ENCODE data around the gene SLC1A1. TPM values are rescaled to one million over a fixed set of nuclear protein-coding genes. Genes with fewer than 3 reads are reported as not detected.
"Not testable (repeated sequence)": the region's sequence is repeated elsewhere in the genome, so short reads cannot be mapped to it uniquely, and the experiment has no call there.

The SLC1A1 gene
- total and polyA plus RNA-seq, 4 donors: 0.33 to 86.0 (median 33.2) TPM

DNA sequence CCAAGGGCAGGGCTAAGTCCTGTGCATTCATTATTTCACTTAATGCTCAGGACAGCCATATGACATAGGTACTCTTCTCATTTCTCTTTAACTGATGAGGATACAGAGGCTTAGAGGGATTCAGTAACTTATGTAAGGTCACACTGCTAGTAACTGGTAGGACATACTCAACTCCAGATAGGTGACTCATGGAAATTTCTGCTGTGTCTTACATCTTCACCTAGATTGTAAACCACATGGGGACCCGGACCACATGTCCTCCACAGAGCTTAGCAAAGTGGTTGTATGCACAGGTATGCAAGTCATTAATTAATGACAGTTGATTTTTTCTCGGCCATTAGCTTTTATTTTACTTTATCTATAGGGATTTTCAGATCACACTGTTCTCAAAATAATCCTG, 29.3 kb downstream of the SLC1A1 start:
- 98% methylated on average over 2 of the region's 2 CpGs for WGBS
- H3K27ac ChIP-seq (ENCODE audit: low read depth in 1 of 2, low read length in 2 of 2): no peak overlapping the region
- DNase-seq (ENCODE audit: low spot score): no peak
- no peaks in the 10 kb centered on the region for H3K9me3 ChIP-seq (ENCODE audit: control insufficient read depth in 4 of 4, low read length in 3 of 4)
- TF ChIP-seq YY1 (IDR thresholded peaks at IDR 0.05) (no peak), JUND (IDR thresholded peaks at IDR 0.05) (no peak), ATF3 (IDR thresholded peaks at IDR 0.05) (no peak), SP1 (IDR thresholded peaks at IDR 0.05) (no peak), MAX (IDR thresholded peaks at IDR 0.05) (no peak), NR2F2 (IDR thresholded peaks at IDR 0.05) (no peak)
- H3K36me3 ChIP-seq (ENCODE audit: control insufficient read depth in 4 of 4, insufficient read depth in 3 of 4, low read depth in 1 of 4, low read length in 3 of 4): peaks cover 0 to 4% (median 2%) of the 10 kb centered on the region in 4 donors
- H3K4me3 ChIP-seq (ENCODE audit: low read depth in 1 of 3, low read length in 3 of 3): no peak overlapping the region
- no peaks in the 10 kb centered on the region for H3K27me3 ChIP-seq (ENCODE audit: control insufficient read depth in 4 of 4, insufficient read depth in 4 of 4, low read length in 3 of 4)
- peaks cover 0 to 1% (median 0%) of the 10 kb centered on the region in 4 donors for H3K4me1 ChIP-seq (ENCODE audit: control insufficient read depth in 4 of 4, insufficient read depth in 4 of 4, low read length in 3 of 4)
- H3K9ac ChIP-seq (ENCODE audit: low read depth in 1 of 2, low read length in 2 of 2): no peak overlapping the region

GRCh38 chr9:4520055-4520454, 29.8 kb downstream of the SLC1A1 start:
- TF ChIP-seq TAF1 (conservative IDR thresholded peaks at IDR 0.05): no peak
- no peak for TF ChIP-seq SP1 (IDR thresholded peaks at IDR 0.05)
- TF ChIP-seq FOXA2 (IDR thresholded peaks at IDR 0.05): no peak
- TF ChIP-seq ATF3 (IDR thresholded peaks at IDR 0.05): no peak
- TF ChIP-seq NR2F2 (IDR thresholded peaks at IDR 0.05): no peak
- TF ChIP-seq HNF4A (conservative IDR thresholded peaks at IDR 0.05): no peak
- TF ChIP-seq, protein P1, sequence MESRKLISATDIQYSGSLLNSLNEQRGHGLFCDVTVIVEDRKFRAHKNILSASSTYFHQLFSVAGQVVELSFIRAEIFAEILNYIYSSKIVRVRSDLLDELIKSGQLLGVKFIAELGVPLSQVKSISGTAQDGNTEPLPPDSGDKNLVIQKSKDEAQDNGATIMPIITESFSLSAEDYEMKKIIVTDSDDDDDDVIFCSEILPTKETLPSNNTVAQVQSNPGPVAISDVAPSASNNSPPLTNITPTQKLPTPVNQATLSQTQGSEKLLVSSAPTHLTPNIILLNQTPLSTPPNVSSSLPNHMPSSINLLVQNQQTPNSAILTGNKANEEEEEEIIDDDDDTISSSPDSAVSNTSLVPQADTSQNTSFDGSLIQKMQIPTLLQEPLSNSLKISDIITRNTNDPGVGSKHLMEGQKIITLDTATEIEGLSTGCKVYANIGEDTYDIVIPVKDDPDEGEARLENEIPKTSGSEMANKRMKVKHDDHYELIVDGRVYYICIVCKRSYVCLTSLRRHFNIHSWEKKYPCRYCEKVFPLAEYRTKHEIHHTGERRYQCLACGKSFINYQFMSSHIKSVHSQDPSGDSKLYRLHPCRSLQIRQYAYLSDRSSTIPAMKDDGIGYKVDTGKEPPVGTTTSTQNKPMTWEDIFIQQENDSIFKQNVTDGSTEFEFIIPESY (IDR thresholded peaks at IDR 0.05): no peak
- no peak for TF ChIP-seq HNF4G (IDR thresholded peaks at IDR 0.05)
- TF ChIP-seq MAX (IDR thresholded peaks at IDR 0.05): no peak
- no peak for TF ChIP-seq GABPA (IDR thresholded peaks at IDR 0.05 in 1 of 2, conservative IDR thresholded peaks at IDR 0.05 in 1 of 2)
- no peak for DNase-seq (ENCODE audit: low spot score)
- Histone ChIP-seq H3K9me3 (ENCODE audit: control insufficient read depth in 4 of 4, low read length in 3 of 4) (no peaks in the 10 kb centered on the region), H3K4me3 (ENCODE audit: low read depth in 1 of 3, low read length in 3 of 3) (no peak overlapping the region), H3K36me3 (ENCODE audit: control insufficient read depth in 4 of 4, insufficient read depth in 3 of 4, low read depth in 1 of 4, low read length in 3 of 4) (peaks cover 2 to 4% (median 2%) of the 10 kb centered on the region in 4 donors), H3K4me1 (ENCODE audit: control insufficient read depth in 4 of 4, insufficient read depth in 4 of 4, low read length in 3 of 4) (peaks cover 0 to 1% (median 0%) of the 10 kb centered on the region in 4 donors), H3K27ac (ENCODE audit: low read depth in 1 of 2, low read length in 2 of 2) (no peak overlapping the region), H3K9ac (ENCODE audit: low read depth in 1 of 2, low read length in 2 of 2) (no peak overlapping the region), H3K27me3 (ENCODE audit: control insufficient read depth in 4 of 4, insufficient read depth in 4 of 4, low read length in 3 of 4) (no peaks in the 10 kb centered on the region)
- WGBS: 54% methylated on average over 2 of the region's 2 CpGs

DNA sequence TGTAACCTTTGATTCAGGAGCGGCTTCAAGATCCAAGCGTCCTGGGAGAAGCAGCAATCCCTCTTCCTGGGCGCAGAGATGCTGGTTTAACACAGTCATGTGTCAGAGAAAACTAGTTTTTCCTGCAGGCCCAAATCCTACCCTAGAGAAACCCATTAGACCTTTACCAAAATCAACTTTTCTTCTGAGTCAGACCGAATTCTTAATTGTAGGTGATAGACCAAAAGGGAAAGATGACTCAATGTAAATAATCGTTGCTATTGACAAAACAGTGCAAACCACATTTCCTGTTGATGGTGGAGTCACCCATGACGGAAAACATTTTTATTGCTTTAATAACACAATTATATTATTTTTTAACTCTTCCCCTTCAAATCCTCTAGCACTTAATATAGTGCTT, 40.1 kb downstream of the SLC1A1 start:
- Histone ChIP-seq H3K9ac (ENCODE audit: low read depth in 1 of 2, low read length in 2 of 2) (no peak overlapping the region), H3K27me3 (ENCODE audit: control insufficient read depth in 4 of 4, insufficient read depth in 4 of 4, low read length in 3 of 4) (no peaks in the 10 kb centered on the region), H3K36me3 (ENCODE audit: control insufficient read depth in 4 of 4, insufficient read depth in 3 of 4, low read depth in 1 of 4, low read length in 3 of 4) (peaks cover 0 to 12% (median 3%) of the 10 kb centered on the region in 4 donors), H3K27ac (ENCODE audit: low read depth in 1 of 2, low read length in 2 of 2) (no peak overlapping the region), H3K9me3 (ENCODE audit: control insufficient read depth in 4 of 4, low read length in 3 of 4) (no peaks in the 10 kb centered on the region), H3K4me1 (ENCODE audit: control insufficient read depth in 4 of 4, insufficient read depth in 4 of 4, low read length in 3 of 4) (no peaks in the 10 kb centered on the region), H3K4me3 (ENCODE audit: low read depth in 1 of 3, low read length in 3 of 3) (no peak overlapping the region)
- no peak for TF ChIP-seq FOXA2 (IDR thresholded peaks at IDR 0.05)
- TF ChIP-seq YY1 (IDR thresholded peaks at IDR 0.05): no peak
- TF ChIP-seq HNF4A (conservative IDR thresholded peaks at IDR 0.05): no peak
- no peak for TF ChIP-seq SP1 (IDR thresholded peaks at IDR 0.05)
- no peak for TF ChIP-seq MAX (IDR thresholded peaks at IDR 0.05)
- TF ChIP-seq, protein P1 (IDR thresholded peaks at IDR 0.05): no peak
- TF ChIP-seq, protein P2, sequence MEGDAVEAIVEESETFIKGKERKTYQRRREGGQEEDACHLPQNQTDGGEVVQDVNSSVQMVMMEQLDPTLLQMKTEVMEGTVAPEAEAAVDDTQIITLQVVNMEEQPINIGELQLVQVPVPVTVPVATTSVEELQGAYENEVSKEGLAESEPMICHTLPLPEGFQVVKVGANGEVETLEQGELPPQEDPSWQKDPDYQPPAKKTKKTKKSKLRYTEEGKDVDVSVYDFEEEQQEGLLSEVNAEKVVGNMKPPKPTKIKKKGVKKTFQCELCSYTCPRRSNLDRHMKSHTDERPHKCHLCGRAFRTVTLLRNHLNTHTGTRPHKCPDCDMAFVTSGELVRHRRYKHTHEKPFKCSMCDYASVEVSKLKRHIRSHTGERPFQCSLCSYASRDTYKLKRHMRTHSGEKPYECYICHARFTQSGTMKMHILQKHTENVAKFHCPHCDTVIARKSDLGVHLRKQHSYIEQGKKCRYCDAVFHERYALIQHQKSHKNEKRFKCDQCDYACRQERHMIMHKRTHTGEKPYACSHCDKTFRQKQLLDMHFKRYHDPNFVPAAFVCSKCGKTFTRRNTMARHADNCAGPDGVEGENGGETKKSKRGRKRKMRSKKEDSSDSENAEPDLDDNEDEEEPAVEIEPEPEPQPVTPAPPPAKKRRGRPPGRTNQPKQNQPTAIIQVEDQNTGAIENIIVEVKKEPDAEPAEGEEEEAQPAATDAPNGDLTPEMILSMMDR (IDR thresholded peaks at IDR 0.05; ENCODE audit: low read depth, low read length, missing input control): no peak
- TF ChIP-seq FOXA1 (IDR thresholded peaks at IDR 0.05): no peak
- no peak for TF ChIP-seq JUND (IDR thresholded peaks at IDR 0.05)
- no peak for TF ChIP-seq RXRA (IDR thresholded peaks at IDR 0.05)
- WGBS: 88% methylated on average over 6 of the region's 6 CpGs
- no peak for DNase-seq (ENCODE audit: low spot score)

GRCh38 chr9:4530831-4531230, 40.6 kb downstream of the SLC1A1 start:
- WGBS: 96% methylated on average over 3 of the region's 3 CpGs

More at GRCh38 chr9:4530831-4531230, 40.6 kb downstream of the SLC1A1 start:
- not testable (repeated sequence) for H3K27me3 ChIP-seq (ENCODE audit: control insufficient read depth in 4 of 4, insufficient read depth in 4 of 4, low read length in 3 of 4); H3K4me3 ChIP-seq (ENCODE audit: low read depth in 1 of 3, low read length in 3 of 3); H3K9ac ChIP-seq (ENCODE audit: low read depth in 1 of 2, low read length in 2 of 2); H3K4me1 ChIP-seq (ENCODE audit: control insufficient read depth in 4 of 4, insufficient read depth in 4 of 4, low read length in 3 of 4); DNase-seq (ENCODE audit: low spot score); H3K9me3 ChIP-seq (ENCODE audit: control insufficient read depth in 4 of 4, low read length in 3 of 4)
- Histone ChIP-seq H3K36me3 (ENCODE audit: control insufficient read depth in 4 of 4, insufficient read depth in 3 of 4, low read depth in 1 of 4, low read length in 3 of 4) (peaks cover 0 to 12% (median 3%) of the 10 kb centered on the region in 4 donors), H3K27ac (ENCODE audit: low read depth in 1 of 2, low read length in 2 of 2) (peak overlapping the region in 1 of 2 donors; percentile 38)
